Hematopoietic multipotent progenitor cell treated with erythropoietin and hydrocortisone succinate and interleukin-3 and kit ligand, for 15 days (in vitro differentiated cells): ENCODE results near the gene GALNT9.
"Not testable (repeated sequence)": the region's sequence is repeated elsewhere in the genome, so short reads cannot be mapped to it uniquely, and the experiment has no call there.

Experiments
- DNase-seq: peaks from one replicate; pipeline ENCODE4 v3.0.0-alpha.2; 2015; ENCODE audit warnings: low spot score

GALNT9 gene

DNA sequence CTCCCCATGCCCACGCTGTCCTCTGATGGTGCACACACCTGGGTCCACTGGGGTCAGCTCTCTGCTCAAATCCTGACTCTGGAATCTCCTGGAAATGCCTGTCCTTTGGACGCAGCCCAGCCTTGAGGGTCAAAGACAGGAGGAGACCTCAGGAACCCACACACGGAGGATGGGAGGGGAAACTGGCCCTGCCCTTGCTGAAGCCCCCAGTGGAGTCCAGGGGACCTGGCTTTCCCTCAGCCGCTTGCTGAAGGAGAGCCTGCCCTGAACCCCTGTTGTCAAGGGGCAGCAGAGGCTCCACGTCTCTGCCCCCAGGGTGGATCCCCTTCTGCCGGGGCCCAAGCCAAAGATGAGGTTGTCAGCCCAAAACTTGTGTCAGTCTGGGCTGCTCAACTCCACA lies 16.9 kb downstream of the GALNT9 start:
- no peak for DNase-seq

DNA sequence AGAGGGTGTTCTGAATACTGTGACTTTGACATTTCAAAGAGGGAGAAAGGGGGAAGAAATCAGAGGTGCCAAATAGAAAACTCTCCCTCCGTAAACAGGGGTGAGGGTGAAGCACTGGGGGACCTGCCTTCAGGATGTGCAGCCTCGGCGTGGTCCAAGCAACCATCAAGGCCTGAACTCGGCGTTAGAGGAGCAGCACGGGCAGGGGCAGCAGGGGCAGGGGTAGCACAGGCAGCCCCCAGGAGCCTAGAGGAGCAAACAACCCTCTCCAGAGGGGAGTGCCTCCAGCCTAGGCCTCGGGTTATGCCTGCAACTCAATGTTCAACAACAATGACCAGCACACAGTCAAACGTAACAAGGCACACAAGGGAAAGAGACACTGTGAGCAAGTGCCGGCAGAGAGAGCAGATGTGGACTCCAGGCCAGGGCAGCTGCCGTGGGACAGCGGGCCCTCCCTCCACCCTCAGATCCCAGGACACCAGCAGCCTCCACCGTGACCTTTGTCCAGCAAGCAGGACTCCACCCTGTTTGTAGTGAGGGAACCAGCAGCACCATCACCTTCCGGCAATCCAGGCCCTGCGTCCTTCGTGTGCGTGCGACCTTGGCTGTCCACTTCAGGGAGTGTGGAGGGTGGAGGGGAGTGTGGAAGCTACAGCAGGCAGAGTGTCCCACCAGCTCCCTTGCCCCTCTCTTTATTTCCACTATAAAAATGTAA lies 18.0 kb downstream of the GALNT9 start:
- no peak for DNase-seq

DNA sequence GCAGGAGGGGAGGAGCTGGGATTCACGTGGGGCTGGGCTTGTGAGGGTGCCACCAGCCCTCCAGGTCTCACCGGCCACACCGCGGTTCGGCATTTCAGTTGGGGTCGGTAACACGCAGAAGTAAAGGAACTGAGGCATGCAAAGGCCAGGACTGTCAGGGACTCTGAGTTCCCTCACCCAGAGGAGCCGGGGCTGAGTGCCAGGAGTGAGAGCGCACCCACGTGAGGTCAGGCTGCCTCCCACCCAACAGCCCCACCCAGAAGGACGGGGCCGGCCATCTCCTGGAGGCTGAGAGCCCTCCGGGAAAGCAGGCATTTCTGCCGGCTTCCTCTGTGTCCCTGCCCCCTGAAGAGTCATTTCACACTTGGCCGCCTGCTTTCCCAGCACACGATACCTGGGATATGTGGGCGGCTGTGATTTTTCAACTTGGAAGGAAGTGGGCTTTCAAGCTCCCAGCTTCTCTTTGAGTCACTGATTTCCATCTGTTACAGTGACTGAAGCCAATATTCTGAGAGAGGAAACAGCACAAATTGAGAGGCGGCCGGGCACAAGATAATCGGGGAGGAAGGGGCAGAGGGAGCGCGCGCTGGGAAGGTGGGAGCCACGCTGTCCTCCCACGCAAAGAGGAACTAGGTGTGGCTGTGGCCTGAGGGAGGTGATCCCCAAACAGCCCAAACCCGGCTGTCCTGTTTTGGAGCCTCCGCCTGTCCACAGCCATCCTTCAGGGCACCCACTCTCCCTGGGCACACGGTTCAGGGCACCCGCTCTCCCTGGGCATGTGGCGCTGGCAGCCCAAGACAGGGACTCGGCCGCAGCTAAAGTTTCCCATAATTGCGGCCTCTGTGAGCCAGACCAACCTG lies 19.0 kb downstream of the GALNT9 start:
- no peak for DNase-seq

DNA sequence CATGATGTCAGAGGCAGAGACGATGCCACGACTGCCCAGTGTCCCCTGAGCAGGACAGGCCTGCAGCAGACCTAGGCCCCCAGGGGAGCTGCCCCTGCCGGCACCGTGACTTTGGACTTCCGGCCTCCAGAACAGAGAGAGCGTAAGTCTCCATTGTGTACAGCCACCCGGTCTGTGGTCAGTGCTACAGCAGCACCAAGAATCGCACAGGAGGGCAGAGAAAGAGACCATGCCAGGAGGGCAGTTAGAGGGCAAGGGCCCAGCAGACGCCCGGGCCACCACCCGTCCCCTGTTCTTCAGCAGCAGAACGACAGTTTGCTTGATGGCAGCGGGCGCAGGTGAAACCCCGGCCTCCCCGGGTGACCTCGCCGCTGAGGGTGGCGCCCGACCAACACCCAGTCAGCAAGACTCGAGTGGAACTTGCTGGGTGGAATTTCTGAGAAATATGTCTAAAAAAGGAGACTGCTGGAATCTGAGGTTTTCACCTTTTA lies 19.7 kb downstream of the GALNT9 start:
- DNase-seq: no peak

DNA sequence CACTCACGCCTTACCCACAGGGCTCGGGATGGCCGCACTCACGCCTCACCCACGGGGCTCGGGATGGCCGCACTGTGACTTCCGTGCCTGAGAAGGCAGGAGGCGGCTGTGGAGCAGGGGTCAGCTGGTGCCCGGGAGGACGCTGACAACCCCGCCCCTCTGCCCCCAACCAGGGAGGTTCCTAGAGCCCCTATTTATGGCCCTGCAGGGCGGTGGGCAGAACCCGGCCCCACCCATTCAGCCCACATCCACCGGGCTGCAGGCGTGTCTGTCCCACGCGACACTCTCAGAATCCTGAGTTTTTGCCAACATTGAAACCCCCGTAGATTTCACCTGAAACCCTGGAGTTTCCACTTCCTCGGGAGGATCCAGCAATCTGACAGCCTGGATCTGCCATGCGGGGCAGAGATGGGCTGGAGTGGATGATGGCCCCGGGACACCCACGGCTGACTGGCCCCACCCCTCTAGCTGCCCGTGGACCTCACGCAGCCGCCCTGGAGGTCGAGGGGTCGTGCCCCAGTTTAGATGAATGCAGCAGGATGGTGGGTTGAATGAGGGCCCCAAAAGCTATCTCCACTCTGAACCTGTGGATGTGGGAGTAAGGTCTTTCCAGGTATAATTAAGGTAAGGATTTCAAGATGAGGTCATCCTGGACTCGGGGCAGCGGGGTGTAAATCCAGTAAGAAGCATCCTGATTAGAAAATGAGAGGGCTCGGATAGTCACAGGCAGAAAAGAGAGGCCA lies 20.4 kb downstream of the GALNT9 start:
- no peak for DNase-seq

DNA sequence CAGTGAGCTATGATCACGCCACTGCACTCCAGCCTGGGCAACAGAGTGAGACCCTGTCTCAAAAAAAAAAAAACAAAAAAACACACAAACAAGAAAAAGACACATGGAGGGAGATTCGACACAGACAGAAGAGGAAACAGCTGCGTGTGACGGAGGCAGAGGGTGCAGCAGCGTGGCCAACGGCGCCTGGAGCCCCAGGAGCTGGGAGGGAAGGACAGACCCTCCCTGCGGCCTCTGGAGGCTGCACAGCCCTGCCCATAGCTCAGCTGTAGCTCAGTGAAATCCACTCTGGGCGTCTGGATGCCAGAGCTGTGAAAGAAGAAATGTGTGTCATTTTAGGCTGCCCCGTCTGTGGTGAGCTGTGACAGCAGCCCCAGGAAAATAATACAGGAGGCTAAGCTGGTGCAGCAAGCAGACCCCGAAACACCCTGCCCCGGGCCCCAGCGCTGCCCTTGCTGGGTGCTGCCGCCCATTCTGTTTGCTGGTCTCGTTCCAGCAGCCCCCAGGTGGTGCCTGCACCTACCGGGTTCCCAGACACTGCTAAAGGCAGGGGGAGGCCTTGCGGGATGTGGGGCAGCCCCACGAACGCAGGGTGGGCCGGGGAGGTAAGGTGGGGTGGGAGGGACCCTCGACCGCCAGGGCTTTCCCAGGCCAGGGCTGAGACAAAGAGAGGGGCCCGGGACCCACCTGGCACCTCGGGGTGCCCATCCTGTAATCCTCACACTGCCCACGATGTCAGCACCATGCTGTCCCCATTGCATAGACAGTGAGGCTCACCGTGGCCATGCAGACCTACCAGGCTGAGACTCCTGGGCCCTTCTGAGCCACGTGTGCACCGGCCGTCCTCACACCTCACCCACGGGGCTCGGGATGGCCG lies 21.2 kb downstream of the GALNT9 start:
- DNase-seq: no peak

DNA sequence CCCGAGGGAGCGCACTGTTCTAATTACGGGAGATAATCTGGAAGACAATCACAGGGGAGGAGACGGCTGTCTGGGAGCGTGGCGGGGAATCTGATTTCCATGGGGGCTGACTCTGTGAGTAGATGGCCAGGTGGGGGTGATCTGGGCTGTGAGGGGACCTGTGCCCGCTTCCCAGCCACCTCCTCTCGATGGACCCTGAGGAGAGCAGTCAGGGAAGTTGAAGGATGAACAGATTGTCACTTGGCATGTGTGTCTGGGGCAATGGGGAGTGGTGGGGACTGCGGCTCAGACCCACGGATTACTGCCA lies 22.6 kb downstream of the GALNT9 start:
- DNase-seq: no peak

DNA sequence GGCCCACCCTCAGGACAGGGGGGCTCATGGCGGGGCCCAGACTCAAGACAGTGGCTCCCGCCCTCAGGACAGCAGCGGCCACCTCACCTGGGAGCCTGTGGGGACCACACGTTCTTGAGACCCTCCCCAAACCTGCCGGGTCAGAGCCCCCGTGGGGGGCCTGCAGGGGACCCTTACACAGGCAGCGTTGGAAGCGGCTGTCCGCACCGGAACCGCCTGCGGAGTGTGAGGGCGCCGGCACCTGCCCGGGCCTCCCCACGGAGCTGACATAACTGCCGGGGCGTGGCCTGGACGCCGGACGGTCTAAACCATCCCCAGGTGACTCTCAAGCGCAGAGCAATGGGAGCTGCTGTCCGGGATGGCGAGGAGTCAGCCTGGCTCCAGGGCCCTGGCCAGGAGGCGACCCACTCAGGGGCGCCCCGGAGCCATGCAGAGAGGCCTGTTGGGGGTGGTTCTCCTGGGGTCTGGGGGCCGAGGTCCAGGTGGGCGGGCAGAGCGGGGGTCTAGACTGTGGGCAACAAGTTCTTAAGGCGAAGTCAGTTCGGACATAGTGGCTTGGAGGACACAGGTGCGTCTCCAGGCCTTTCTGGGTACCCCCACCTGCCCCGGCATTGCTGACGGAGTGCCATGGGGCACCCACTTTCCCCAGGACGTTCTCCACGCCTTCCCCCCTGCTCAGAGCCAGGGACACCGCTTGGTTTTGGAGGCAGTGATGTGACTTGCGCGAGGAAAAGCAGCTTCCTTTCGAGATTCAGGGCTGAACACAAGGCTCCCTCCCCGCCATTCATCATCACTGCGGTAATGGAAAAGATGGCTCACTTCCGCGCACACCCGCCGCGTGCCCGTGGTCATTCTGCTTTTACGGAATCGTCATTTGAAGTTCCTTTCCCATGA lies 23.2 kb downstream of the GALNT9 start:
- DNase-seq: no peak

DNA sequence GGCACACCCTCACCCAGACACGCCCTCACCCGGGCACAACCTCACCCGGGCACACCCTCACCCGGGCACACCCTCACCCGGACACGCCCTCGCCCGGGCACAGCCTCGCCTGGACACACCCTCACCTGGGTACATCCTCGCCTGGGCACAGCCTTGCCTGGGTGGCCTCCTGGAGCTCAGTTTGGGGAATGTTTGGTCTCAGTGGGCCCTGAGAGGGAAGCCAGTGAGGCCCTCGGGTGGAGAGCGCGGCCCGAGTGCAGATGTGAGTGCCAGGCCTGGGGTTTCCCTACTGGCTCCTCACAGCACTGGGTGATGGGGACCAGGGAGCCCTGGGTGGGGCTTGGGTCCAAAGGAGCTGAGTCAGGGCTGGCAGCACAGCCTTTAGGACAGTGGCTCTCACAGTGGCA lies 23.8 kb downstream of the GALNT9 start:
- DNase-seq: no peak

DNA sequence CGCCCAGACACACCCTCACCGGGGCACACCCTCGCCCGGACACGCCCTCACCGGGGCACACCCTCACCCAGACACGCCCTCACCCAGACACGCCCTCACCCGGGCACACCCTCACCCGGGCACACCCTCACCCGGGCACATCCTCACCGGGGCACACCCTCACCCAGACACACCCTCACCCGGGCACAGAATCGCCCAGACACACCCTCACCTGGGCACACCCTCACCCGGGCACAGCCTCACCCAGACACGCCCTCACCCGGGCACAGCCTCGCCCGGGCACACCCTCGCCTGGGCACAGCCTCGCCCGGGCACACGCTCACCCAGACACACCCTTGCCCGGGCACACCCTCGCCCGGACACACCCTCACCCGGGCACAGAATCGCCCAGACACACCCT lies 24.5 kb downstream of the GALNT9 start:
- DNase-seq: not testable (repeated sequence)

DNA sequence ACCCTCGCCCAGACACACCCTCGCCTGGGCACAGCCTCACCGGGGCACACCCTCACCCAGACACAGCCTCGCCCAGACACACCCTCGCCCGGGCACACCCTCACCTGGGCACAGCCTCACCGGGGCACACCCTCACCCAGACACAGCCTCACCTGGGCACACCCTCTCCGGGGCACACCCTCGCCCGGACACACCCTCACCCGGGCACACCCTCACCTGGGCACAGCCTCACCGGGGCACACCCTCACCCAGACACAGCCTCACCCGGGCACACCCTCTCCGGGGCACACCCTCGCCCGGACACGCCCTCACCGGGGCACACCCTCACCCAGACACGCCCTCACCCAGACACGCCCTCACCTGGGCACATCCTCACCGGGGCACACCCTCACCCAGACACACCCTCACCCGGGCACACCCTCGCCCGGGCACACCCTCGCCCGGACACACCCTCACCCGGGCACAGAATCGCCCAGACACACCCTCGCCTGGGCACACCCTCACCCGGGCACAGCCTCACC lies 25.5 kb downstream of the GALNT9 start:
- not testable (repeated sequence) for DNase-seq

DNA sequence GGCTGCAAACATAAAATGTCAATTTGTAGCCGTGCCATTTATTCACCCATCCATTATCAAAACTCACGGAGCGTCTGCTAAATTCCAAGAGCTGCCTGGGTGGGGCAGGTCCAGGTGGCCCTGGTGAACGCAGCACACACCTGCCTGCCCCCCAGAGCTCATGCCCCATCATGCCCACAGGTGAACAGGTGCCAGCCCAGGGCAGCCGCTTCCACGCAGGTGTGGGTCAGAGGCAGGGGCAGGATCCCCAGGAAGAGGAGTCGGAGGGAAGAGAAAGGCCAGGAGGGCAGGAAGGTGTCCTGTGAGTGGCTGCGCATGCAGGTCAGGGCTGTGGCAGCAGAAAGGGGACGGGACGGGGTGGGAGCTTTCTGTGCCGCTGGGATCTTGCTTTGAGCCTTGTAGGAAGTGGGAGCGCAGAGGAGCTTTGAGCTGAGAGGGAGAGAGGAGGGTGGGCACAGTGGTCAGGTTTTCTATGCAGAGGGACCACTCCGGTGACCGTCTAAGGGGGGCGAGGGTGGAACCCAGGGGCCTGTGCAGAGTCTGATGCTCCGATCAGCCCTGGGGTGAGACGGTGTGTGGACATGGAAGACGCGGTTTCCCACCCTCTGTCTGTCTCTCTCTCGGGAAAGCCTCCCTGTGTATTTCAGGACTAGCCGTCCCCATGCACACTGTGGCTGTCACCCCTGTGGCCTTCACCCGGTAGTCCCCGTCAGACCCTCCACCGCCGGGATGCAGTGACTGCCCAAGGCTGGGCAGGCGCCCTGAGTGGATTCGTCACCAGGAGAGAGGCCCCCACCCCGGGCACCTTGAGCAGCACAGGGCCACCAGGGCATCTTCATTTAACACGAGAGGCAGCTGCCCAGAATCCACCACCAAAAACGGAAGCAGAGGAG lies 26.7 kb downstream of the GALNT9 start:
- no peak for DNase-seq

DNA sequence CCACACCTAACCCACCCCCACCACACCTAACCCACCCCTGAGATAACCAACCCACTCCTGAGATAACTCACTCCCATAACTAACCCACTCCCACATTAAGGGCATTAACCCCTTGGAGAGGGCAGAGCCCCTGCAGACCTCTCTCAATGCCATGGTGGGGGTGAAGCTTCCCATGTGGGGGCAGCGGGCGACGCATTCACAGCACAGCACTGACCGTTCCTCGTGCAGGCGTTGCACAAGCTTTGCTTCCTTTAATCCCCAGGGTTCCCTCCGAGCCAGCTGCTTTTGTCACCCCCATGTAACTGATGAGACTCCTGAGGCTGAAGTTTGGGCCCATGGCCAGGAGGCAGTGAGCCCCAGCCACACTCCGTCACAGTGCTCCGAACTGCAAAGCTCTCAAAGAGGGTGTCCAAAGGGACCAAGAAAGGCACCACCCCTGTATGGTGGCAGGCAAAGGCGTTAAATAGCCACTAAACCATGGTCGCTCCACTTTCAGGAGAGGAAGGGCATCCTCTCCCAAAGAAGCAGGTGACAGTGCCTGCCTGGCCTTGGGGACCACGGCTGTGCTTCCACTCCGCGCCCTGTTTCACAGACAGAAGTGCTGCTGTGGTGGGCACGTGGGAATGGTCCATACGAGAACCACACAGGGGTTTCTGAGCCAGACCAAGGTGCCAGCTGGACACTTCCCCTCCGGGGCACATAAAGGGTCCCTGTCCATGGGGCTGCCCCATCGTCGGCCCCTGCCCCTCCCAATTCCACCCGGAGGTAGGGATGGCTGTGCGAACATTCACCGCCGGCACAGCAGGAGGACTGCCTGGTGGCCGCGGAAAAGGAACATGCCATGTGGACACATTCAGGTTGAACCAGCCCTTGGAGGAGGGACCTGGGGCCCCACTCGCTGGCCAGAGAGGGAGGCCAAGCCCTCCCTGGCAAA lies 28.3 kb downstream of the GALNT9 start:
- DNase-seq: no peak

DNA sequence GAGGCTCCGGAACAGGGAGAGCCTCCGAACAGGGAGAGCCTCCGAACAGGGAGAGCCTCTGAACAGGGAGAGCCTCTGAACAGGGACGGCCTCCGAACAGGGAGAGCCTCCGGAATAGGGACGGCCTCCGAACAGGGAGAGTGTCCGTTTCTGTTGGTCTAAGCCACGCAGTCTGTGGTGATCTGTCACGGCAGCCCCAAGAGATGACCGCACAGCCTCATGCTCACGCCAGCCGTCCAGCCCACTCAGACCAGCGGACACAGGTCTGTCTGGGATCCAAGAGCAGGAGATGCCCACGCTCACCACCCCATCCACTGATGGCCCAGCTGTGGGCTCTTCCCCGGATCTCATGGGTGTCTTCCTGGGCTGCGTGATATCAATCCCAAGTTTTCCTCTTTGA lies 33.3 kb downstream of the GALNT9 start:
- DNase-seq: no peak

DNA sequence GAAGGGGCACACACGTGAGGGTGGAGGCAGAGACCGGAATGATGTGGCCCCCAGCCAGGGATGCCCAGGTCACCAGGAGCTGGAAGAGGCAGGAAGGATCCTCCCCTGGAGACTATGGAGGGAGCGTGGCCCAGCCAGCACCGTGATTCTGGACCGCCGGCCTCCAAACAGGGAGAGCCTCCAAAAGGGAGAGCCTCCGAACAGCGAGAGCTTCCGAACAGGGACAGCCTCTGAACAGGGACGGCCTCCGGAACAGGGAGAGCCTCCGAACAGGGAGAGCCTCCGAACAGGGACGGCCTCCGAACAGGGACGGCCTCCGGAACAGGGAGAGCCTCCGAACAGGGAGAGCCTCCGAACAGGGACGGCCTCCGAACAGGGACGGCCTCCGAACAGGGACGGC lies 33.8 kb downstream of the GALNT9 start:
- not testable (repeated sequence) for DNase-seq

DNA sequence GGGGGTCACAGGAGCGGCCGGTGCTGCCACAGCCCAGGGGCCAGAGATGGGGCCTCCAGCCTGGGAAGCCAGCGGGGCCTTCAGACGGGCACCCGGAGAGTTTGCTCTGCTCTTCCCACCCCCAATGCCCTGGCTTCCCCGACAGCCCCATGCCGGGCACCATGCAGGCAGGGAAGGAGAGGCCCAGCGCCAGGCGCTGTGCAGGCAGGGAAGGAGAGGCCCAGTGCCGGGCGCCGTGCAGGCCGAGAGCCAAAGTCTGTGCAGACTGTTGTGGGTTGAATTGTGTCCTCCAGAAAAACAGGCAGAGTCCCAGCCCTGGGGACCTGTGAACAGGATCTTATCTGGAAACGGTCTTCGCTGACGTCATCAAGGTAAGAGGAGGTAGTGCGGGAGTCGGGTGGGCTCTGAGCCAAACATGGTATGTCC lies 34.3 kb downstream of the GALNT9 start:
- DNase-seq: no peak

DNA sequence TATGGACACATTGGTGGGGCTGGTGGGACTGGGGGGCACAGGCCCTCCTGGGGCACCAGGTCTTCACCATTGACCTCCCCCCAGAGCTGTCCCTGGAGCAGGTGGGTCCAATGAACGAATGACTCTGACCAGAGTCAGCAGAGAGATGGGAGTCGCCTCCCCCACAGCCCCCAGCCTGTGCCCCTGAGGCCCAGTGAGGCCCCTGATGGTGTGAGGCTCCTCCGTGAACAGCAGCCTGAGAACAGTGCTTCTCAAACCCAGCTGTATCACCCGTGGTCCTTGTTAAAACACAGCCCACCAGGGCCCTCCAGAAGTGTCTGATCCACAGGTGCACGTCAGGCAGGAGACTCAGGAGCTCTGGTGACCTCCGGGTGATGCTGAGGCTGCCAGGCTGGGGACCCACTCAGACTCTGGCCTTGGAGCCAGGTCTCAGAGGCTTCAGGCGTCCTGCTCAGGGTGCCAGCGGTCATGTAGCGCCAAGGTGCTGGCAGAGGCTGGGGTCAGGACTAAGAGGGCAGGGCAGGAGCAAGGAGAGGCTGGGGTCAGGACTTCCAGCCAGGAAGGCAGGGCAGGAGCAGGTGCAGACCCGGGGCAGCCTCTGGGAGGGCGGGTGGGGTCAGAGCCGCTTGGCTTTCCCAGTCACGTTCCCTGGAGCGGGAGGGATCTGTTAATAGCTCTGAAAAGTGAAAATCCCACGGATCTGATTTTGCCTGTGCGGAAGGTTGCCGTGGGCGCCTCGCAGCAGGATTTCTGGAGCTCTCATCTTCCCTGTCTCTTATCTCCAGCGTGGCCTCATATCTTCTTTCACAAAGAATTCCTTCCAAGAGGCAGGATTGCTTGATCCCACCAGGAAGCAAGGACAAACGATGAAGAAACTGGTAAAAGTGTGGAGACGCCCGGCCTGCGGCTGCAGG lies 35.0 kb downstream of the GALNT9 start:
- DNase-seq: no peak
